ENCODE results near the gene CADM1. TPM values are rescaled to one million over a fixed set of nuclear protein-coding genes. Genes with fewer than 3 reads are reported as not detected.

Gene CADM1
- total RNA-seq, 1 experiment from 2014 or later, result 534 TPM

- CTCF ChIA-PET, result no interaction called here
- Mint-ChIP-seq H3K27me3 (ENCODE audit: insufficient read depth, unreplicated experiment) (no peaks in the 10 kb centered on the region), H3K4me1 (ENCODE audit: low read depth, unreplicated experiment) (peaks cover 57% of the 10 kb centered on the region), H3K27ac (ENCODE audit: unreplicated experiment) (no peak overlapping the region), H3K36me3 (ENCODE audit: insufficient read depth, unreplicated experiment) (peaks cover 18% of the 10 kb centered on the region), H3K4me3 (ENCODE audit: unreplicated experiment) (no peak overlapping the region), H3K9me3 (ENCODE audit: unreplicated experiment) (no peaks in the 10 kb centered on the region)
- Histone ChIP-seq H3K27me3 (replicated peaks; ENCODE audit: control insufficient read depth, insufficient read depth, low read length) (no peaks in the 10 kb centered on the region), H3K4me3 (ENCODE audit: low read depth, low read length) (no peak overlapping the region), H3K4me1 (peaks cover 17% of the 10 kb centered on the region), H3K9me3 (no peaks in the 10 kb centered on the region), H3K36me3 (ENCODE audit: control insufficient read depth, insufficient read depth, low read length) (no peaks in the 10 kb centered on the region)
- no peak for DNase-seq
- POLR2A ChIA-PET, result interaction anchor here (0.6 kb wide), 1 partner anchor 153 kb away, joined by 3 read pairs; no protein-coding TSS in a partner anchor
- intact Hi-C loops (cut with micrococcal nuclease; ENCODE audit: unreplicated experiment), result no loop called here
- BruUV-seq (replicated peaks), result no TSS peak
- TF ChIP-seq CTCF (IDR thresholded peaks at IDR 0.05; ENCODE audit: insufficient read depth in 1 of 2, low read depth in 1 of 2, low read length in 1 of 2, severe bottlenecking in 1 of 2, unreplicated experiment in 1 of 2), result no peak
Observed at GRCh38 chr11:115464269-115464668, 39.9 kb downstream of the CADM1 start.

- no peaks in the 10 kb centered on the region for H3K27me3 ChIP-seq (replicated peaks; ENCODE audit: control insufficient read depth, insufficient read depth, low read length)
- H3K4me3 ChIP-seq (ENCODE audit: low read depth, low read length), result no peak overlapping the region
- intact Hi-C loops (cut with micrococcal nuclease; ENCODE audit: unreplicated experiment), result no loop called here
- ChIA-PET POLR2A (no interaction called here), CTCF (no interaction called here)
- no peaks in the 10 kb centered on the region for H3K36me3 ChIP-seq (ENCODE audit: control insufficient read depth, insufficient read depth, low read length)
- no peak for TF ChIP-seq CTCF (IDR thresholded peaks at IDR 0.05; ENCODE audit: insufficient read depth in 1 of 2, low read depth in 1 of 2, low read length in 1 of 2, severe bottlenecking in 1 of 2, unreplicated experiment in 1 of 2)
- peaks cover 17% of the 10 kb centered on the region for H3K4me1 ChIP-seq
- Mint-ChIP-seq H3K4me3 (ENCODE audit: unreplicated experiment) (no peak overlapping the region), H3K27me3 (ENCODE audit: insufficient read depth, unreplicated experiment) (no peaks in the 10 kb centered on the region), H3K27ac (ENCODE audit: unreplicated experiment) (no peak overlapping the region), H3K4me1 (ENCODE audit: low read depth, unreplicated experiment) (peaks cover 59% of the 10 kb centered on the region), H3K9me3 (ENCODE audit: unreplicated experiment) (no peaks in the 10 kb centered on the region), H3K36me3 (ENCODE audit: insufficient read depth, unreplicated experiment) (peaks cover 14% of the 10 kb centered on the region)
- no TSS peak for BruUV-seq (replicated peaks)
- H3K9me3 ChIP-seq, result no peaks in the 10 kb centered on the region
- DNase-seq, result no peak
Observed at GRCh38 chr11:115463606-115464005, 40.6 kb downstream of the CADM1 start.

- Mint-ChIP-seq H3K27ac (ENCODE audit: unreplicated experiment) (no peak overlapping the region), H3K4me1 (ENCODE audit: low read depth, unreplicated experiment) (peaks cover 52% of the 10 kb centered on the region), H3K4me3 (ENCODE audit: unreplicated experiment) (no peak overlapping the region), H3K27me3 (ENCODE audit: insufficient read depth, unreplicated experiment) (no peaks in the 10 kb centered on the region), H3K9me3 (ENCODE audit: unreplicated experiment) (no peaks in the 10 kb centered on the region), H3K36me3 (ENCODE audit: insufficient read depth, unreplicated experiment) (peaks cover 8% of the 10 kb centered on the region)
- no peaks in the 10 kb centered on the region for H3K27me3 ChIP-seq (replicated peaks; ENCODE audit: control insufficient read depth, insufficient read depth, low read length)
- peaks cover 17% of the 10 kb centered on the region for H3K4me1 ChIP-seq
- DNase-seq, result no peak
- TF ChIP-seq CTCF (IDR thresholded peaks at IDR 0.05; ENCODE audit: insufficient read depth in 1 of 2, low read depth in 1 of 2, low read length in 1 of 2, severe bottlenecking in 1 of 2, unreplicated experiment in 1 of 2), result no peak
- CTCF ChIA-PET, result no interaction called here
- no peak overlapping the region for H3K4me3 ChIP-seq (ENCODE audit: low read depth, low read length)
- POLR2A ChIA-PET, result no interaction called here
- H3K36me3 ChIP-seq (ENCODE audit: control insufficient read depth, insufficient read depth, low read length), result no peaks in the 10 kb centered on the region
- no peaks in the 10 kb centered on the region for H3K9me3 ChIP-seq
- intact Hi-C loops (cut with micrococcal nuclease; ENCODE audit: unreplicated experiment), result no loop called here
- BruUV-seq (replicated peaks), result no TSS peak
Observed at GRCh38 chr11:115462757-115463156, 41.5 kb downstream of the CADM1 start.

Data from Caco-2 (cell line).